HUES6 (cell line): ENCODE results near the gene LFNG.

Experiments used
- H3K27ac ChIP-seq: 2 replicates; pipeline ENCODE4 v1.7.0; 2013; ENCODE audit warnings: low read depth, mild to moderate bottlenecking, low read length, inconsistent platforms
- H3K27me3 ChIP-seq: 2 replicates; pipeline ENCODE4 v1.6.1; 2013; ENCODE audit warnings: low read length; ENCODE audit not compliant: control insufficient read depth, insufficient read depth
- H3K36me3 ChIP-seq: 2 replicates; pipeline ENCODE4 v1.6.1; 2013; ENCODE audit warnings: low read length; ENCODE audit not compliant: control insufficient read depth, insufficient read depth
- H3K4me1 ChIP-seq: 2 replicates; pipeline ENCODE4 v1.6.1; 2013; ENCODE audit warnings: low read length; ENCODE audit not compliant: control insufficient read depth, insufficient read depth
- H3K4me3 ChIP-seq: 2 replicates; pipeline ENCODE4 v1.5.1; 2013; ENCODE audit warnings: low read depth, low read length
- H3K9ac ChIP-seq: one replicate; pipeline ENCODE4 v1.6.1; 2013; ENCODE audit warnings: mild to moderate bottlenecking, low read length
- H3K9me3 ChIP-seq: 2 replicates; pipeline ENCODE4 v1.6.1; 2013; ENCODE audit warnings: low read depth, low read length; ENCODE audit not compliant: control insufficient read depth, insufficient read depth

Gene LFNG

GRCh38 chr7:2505401-2505800 is 14.2 kb upstream of the LFNG start:
- no peaks in the 10 kb centered on the region for H3K27me3 ChIP-seq
- H3K9ac ChIP-seq, result no peak overlapping the region
- H3K36me3 ChIP-seq, result no peaks in the 10 kb centered on the region
- no peaks in the 10 kb centered on the region for H3K9me3 ChIP-seq
- no peak overlapping the region for H3K27ac ChIP-seq
- peaks cover 14% of the 10 kb centered on the region for H3K4me1 ChIP-seq
- no peak overlapping the region for H3K4me3 ChIP-seq

GRCh38 chr7:2507208-2507916 is 12.2 kb upstream of the LFNG start:
- Histone ChIP-seq H3K27ac (no peak overlapping the region), H3K4me1 (peaks cover 20% of the 10 kb centered on the region; the same call in 1 of the 2 replicates), H3K9ac (no peak overlapping the region), H3K4me3 (no peak overlapping the region), H3K9me3 (no peaks in the 10 kb centered on the region), H3K36me3 (no peaks in the 10 kb centered on the region), H3K27me3 (no peaks in the 10 kb centered on the region)

GRCh38 chr7:2507917-2508306 is 11.7 kb upstream of the LFNG start:
- Histone ChIP-seq H3K4me3 (no peak overlapping the region), H3K9me3 (no peaks in the 10 kb centered on the region), H3K27ac (no peak overlapping the region), H3K9ac (no peak overlapping the region), H3K27me3 (no peaks in the 10 kb centered on the region), H3K4me1 (peaks cover 20% of the 10 kb centered on the region; the same call in 1 of the 2 replicates), H3K36me3 (no peaks in the 10 kb centered on the region)

- Histone ChIP-seq H3K9ac (no peak overlapping the region), H3K27ac (no peak overlapping the region), H3K4me3 (no peak overlapping the region), H3K4me1 (peaks cover 20% of the 10 kb centered on the region; the same call in 1 of the 2 replicates), H3K27me3 (no peaks in the 10 kb centered on the region), H3K9me3 (no peaks in the 10 kb centered on the region), H3K36me3 (no peaks in the 10 kb centered on the region)
Measured at GRCh38 chr7:2508327-2509215, 11.0 kb upstream of the LFNG start.

- no peak overlapping the region for H3K9ac ChIP-seq
- H3K27me3 ChIP-seq, result no peaks in the 10 kb centered on the region
- no peaks in the 10 kb centered on the region for H3K9me3 ChIP-seq
- H3K36me3 ChIP-seq, result no peaks in the 10 kb centered on the region
- H3K4me1 ChIP-seq, result peaks cover 20% of the 10 kb centered on the region; the same call in 1 of the 2 replicates
- no peak overlapping the region for H3K4me3 ChIP-seq
- no peak overlapping the region; the same call in 1 of the 2 replicates for H3K27ac ChIP-seq
Measured at GRCh38 chr7:2509298-2509906, 10.2 kb upstream of the LFNG start.

- Histone ChIP-seq H3K27me3 (no peaks in the 10 kb centered on the region), H3K27ac (no peak overlapping the region), H3K36me3 (no peaks in the 10 kb centered on the region), H3K9me3 (no peaks in the 10 kb centered on the region), H3K4me1 (peaks cover 20% of the 10 kb centered on the region; the same call in 1 of the 2 replicates), H3K4me3 (no peak overlapping the region), H3K9ac (no peak overlapping the region)
Measured at GRCh38 chr7:2510130-2510776, 9.3 kb upstream of the LFNG start.

GRCh38 chr7:2510909-2511768 is 8.4 kb upstream of the LFNG start:
- no peak overlapping the region for H3K9ac ChIP-seq
- no peak overlapping the region for H3K4me3 ChIP-seq
- H3K27me3 ChIP-seq, result no peaks in the 10 kb centered on the region

GRCh38 chr7:2511769-2512168 is 7.8 kb upstream of the LFNG start:
- no peaks in the 10 kb centered on the region for H3K9me3 ChIP-seq
- H3K27me3 ChIP-seq, result no peaks in the 10 kb centered on the region
- no peak overlapping the region for H3K4me3 ChIP-seq
- no peak overlapping the region for H3K27ac ChIP-seq
- no peak overlapping the region for H3K9ac ChIP-seq
- peaks cover 30% of the 10 kb centered on the region; the same call in 1 of the 2 replicates for H3K4me1 ChIP-seq
- no peaks in the 10 kb centered on the region for H3K36me3 ChIP-seq

More at GRCh38 chr7:2510909-2511768, 8.4 kb upstream of the LFNG start:
- Histone ChIP-seq H3K4me1 (peaks cover 25% of the 10 kb centered on the region; the same call in 1 of the 2 replicates), H3K27ac (no peak overlapping the region), H3K9me3 (no peaks in the 10 kb centered on the region), H3K36me3 (no peaks in the 10 kb centered on the region)

- Histone ChIP-seq H3K27me3 (peaks cover 2% of the 10 kb centered on the region), H3K27ac (no peak overlapping the region), H3K9ac (no peak overlapping the region), H3K4me1 (peaks cover 34% of the 10 kb centered on the region), H3K9me3 (no peaks in the 10 kb centered on the region), H3K4me3 (no peak overlapping the region), H3K36me3 (no peaks in the 10 kb centered on the region)
Measured at GRCh38 chr7:2512179-2512661, 7.4 kb upstream of the LFNG start.

- Histone ChIP-seq H3K4me3 (no peak overlapping the region), H3K4me1 (peaks cover 39% of the 10 kb centered on the region), H3K27ac (no peak overlapping the region), H3K27me3 (peaks cover 7% of the 10 kb centered on the region), H3K9ac (no peak overlapping the region), H3K36me3 (no peaks in the 10 kb centered on the region), H3K9me3 (no peaks in the 10 kb centered on the region)
Measured at GRCh38 chr7:2512713-2513112, 6.9 kb upstream of the LFNG start.
